DND-41 (cell line): ENCODE measurements around the gene EPHA3.

Experiments used
- EZH2 ChIP-seq: IDR thresholded peaks from 3 replicates; pipeline ENCODE4 v1.6.1; 2012; ENCODE audit warnings: borderline replicate concordance, low read depth, mild to moderate bottlenecking, moderate library complexity, low read length, inconsistent platforms; ENCODE audit not compliant: severe bottlenecking
- TF ChIP-seq, protein P1 (sequence below): IDR thresholded peaks from 2 replicates; pipeline ENCODE4 v1.5.1; 2012; ENCODE audit warnings: borderline replicate concordance, low read length, moderate library complexity, mild to moderate bottlenecking; ENCODE audit not compliant: poor library complexity, severe bottlenecking; ENCODE audit errors: extremely low read depth

DNA sequence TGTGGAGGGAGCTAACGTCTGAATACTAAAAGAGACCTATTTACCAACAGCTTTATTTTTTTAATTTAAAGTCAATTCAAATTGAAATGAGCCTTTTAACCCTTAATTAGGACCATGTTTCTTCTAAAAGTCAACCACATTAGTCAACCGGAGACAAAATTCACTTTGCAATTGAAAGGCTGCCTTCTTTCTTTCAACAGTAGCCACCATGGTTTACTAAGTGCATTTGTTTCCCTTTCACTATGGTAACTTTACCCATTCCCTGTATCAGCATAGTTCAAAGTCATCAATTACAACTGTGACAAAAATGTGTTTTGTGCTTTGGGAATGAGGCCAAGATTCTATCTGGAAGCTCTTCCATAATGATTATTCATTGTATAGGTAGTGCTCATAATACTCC lies 225.4 kb downstream of the EPHA3 start:
- TF ChIP-seq, protein P1, sequence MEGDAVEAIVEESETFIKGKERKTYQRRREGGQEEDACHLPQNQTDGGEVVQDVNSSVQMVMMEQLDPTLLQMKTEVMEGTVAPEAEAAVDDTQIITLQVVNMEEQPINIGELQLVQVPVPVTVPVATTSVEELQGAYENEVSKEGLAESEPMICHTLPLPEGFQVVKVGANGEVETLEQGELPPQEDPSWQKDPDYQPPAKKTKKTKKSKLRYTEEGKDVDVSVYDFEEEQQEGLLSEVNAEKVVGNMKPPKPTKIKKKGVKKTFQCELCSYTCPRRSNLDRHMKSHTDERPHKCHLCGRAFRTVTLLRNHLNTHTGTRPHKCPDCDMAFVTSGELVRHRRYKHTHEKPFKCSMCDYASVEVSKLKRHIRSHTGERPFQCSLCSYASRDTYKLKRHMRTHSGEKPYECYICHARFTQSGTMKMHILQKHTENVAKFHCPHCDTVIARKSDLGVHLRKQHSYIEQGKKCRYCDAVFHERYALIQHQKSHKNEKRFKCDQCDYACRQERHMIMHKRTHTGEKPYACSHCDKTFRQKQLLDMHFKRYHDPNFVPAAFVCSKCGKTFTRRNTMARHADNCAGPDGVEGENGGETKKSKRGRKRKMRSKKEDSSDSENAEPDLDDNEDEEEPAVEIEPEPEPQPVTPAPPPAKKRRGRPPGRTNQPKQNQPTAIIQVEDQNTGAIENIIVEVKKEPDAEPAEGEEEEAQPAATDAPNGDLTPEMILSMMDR = no peak
- TF ChIP-seq EZH2 = no peak
